GM12878 (cell line): ENCODE measurements around the gene MAGI2.

ENCODE experiments used
- EP300 ChIP-seq, 2 experiments: fragments of 150-350 bp in 1 of 2; IDR thresholded peaks; 2 replicates each; pipeline ENCODE4 v1.6.1; 2011 to 2012; ENCODE audit warnings: low read depth in 2 of 2, low read length in 2 of 2, borderline replicate concordance in 1 of 2, improper control_type of control experiment in 1 of 2, inconsistent platforms in 1 of 2; ENCODE audit not compliant: control insufficient read depth in 1 of 2
- RAD21 ChIP-seq: IDR thresholded peaks from 2 replicates; pipeline ENCODE4 v1.6.1; 2011; ENCODE audit warnings: mild to moderate bottlenecking, low read depth, low read length, moderate library complexity; ENCODE audit not compliant: insufficient read depth
- SMAD1 ChIP-seq: fragments of 450-650 bp; IDR thresholded peaks from 2 replicates; pipeline ENCODE4 v1.6.1; 2018; ENCODE audit warnings: mild to moderate bottlenecking, low read depth; ENCODE audit not compliant: partially characterized antibody
- SPI1 ChIP-seq: IDR thresholded peaks from 2 replicates; pipeline ENCODE4 v1.6.1; 2011; ENCODE audit warnings: low read depth, mild to moderate bottlenecking, low read length, moderate library complexity, borderline replicate concordance; ENCODE audit not compliant: insufficient read depth
- SUPT20H ChIP-seq: IDR thresholded peaks from 2 replicates; pipeline ENCODE4 v1.6.1; 2011; ENCODE audit warnings: low read depth, mild to moderate bottlenecking, low read length, moderate library complexity, borderline replicate concordance; ENCODE audit not compliant: control insufficient read depth
- TF ChIP-seq, protein P1 (sequence below): IDR thresholded peaks from 2 replicates; pipeline ENCODE4 v1.6.1; 2012; ENCODE audit warnings: low read depth, low read length, improper control_type of control experiment
- TF ChIP-seq, protein P2 (sequence below), 3 experiments: IDR thresholded peaks in 2 of 3; conservative IDR thresholded peaks in 1 of 3; 2 replicates each; pipeline ENCODE4 v1.5.1; 2011; ENCODE audit warnings: low read depth in 3 of 3, low read length in 3 of 3, mild to moderate bottlenecking in 3 of 3, control low read depth in 2 of 3, moderate library complexity in 2 of 3, inconsistent platforms in 1 of 3, mixed read lengths in 1 of 3; ENCODE audit not compliant: control insufficient read depth in 2 of 3, insufficient read depth in 1 of 3; ENCODE audit errors: extremely low read depth in 1 of 3
- TF ChIP-seq, protein P3 (sequence below): fragments of 450-650 bp; IDR thresholded peaks from 2 replicates; pipeline ENCODE4 v1.6.1; 2018; ENCODE audit warnings: mild to moderate bottlenecking, low read depth, moderate library complexity; ENCODE audit not compliant: partially characterized antibody
- TF ChIP-seq, protein P4 (sequence below): IDR thresholded peaks from 2 replicates; pipeline ENCODE4 v1.6.1; 2011; ENCODE audit warnings: low read depth, mild to moderate bottlenecking, low read length, moderate library complexity, borderline replicate concordance; ENCODE audit errors: extremely low read depth
- TF ChIP-seq, protein P5 (sequence below): fragments of 450-650 bp; IDR thresholded peaks from 2 replicates; pipeline ENCODE4 v1.6.1; 2018; ENCODE audit warnings: borderline replicate concordance, mild to moderate bottlenecking; ENCODE audit not compliant: partially characterized antibody

DNA sequence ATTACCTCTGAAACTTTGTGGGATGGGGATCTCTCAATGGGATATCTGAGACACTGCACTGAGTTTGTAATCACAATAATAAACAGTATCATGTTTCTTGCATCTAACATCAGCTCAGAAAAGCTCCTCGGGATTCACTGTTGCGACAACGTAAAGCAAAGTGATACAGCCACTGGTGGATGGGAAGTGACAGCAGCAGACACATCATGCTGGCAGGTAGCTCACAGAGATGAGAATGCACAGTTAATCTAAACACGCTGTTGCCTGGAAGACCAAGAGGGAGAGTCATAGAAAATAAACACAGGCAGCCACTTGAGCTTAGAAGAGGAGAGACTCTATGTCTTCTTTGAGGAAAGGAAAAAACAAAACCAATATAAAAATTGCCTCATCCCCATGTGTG lies 513.8 kb downstream of the MAGI2 start:
- TF ChIP-seq, protein P1, sequence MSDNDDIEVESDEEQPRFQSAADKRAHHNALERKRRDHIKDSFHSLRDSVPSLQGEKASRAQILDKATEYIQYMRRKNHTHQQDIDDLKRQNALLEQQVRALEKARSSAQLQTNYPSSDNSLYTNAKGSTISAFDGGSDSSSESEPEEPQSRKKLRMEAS, result no peak
- TF ChIP-seq, protein P2, sequence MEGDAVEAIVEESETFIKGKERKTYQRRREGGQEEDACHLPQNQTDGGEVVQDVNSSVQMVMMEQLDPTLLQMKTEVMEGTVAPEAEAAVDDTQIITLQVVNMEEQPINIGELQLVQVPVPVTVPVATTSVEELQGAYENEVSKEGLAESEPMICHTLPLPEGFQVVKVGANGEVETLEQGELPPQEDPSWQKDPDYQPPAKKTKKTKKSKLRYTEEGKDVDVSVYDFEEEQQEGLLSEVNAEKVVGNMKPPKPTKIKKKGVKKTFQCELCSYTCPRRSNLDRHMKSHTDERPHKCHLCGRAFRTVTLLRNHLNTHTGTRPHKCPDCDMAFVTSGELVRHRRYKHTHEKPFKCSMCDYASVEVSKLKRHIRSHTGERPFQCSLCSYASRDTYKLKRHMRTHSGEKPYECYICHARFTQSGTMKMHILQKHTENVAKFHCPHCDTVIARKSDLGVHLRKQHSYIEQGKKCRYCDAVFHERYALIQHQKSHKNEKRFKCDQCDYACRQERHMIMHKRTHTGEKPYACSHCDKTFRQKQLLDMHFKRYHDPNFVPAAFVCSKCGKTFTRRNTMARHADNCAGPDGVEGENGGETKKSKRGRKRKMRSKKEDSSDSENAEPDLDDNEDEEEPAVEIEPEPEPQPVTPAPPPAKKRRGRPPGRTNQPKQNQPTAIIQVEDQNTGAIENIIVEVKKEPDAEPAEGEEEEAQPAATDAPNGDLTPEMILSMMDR (IDR thresholded peaks at IDR 0.05 in 2 of 3, conservative IDR thresholded peaks at IDR 0.05 in 1 of 3; ENCODE audit: control insufficient read depth in 2 of 3, extremely low read depth in 1 of 3, insufficient read depth in 1 of 3, low read depth in 3 of 3, low read length in 3 of 3), result no peak
- TF ChIP-seq SPI1 (no peak), RAD21 (no peak), EP300 (IDR thresholded peaks at IDR 0.05; ENCODE audit: borderline replicate concordance in 1 of 2, control insufficient read depth in 1 of 2, low read depth in 2 of 2, low read length in 2 of 2) (no peak), SMAD1 (no peak), SUPT20H (no peak)
- TF ChIP-seq, protein P3, sequence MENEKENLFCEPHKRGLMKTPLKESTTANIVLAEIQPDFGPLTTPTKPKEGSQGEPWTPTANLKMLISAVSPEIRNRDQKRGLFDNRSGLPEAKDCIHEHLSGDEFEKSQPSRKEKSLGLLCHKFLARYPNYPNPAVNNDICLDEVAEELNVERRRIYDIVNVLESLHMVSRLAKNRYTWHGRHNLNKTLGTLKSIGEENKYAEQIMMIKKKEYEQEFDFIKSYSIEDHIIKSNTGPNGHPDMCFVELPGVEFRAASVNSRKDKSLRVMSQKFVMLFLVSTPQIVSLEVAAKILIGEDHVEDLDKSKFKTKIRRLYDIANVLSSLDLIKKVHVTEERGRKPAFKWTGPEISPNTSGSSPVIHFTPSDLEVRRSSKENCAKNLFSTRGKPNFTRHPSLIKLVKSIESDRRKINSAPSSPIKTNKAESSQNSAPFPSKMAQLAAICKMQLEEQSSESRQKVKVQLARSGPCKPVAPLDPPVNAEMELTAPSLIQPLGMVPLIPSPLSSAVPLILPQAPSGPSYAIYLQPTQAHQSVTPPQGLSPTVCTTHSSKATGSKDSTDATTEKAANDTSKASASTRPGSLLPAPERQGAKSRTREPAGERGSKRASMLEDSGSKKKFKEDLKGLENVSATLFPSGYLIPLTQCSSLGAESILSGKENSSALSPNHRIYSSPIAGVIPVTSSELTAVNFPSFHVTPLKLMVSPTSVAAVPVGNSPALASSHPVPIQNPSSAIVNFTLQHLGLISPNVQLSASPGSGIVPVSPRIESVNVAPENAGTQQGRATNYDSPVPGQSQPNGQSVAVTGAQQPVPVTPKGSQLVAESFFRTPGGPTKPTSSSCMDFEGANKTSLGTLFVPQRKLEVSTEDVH, result no peak
- TF ChIP-seq, protein P4, sequence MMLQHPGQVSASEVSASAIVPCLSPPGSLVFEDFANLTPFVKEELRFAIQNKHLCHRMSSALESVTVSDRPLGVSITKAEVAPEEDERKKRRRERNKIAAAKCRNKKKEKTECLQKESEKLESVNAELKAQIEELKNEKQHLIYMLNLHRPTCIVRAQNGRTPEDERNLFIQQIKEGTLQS, result no peak
- TF ChIP-seq, protein P5, sequence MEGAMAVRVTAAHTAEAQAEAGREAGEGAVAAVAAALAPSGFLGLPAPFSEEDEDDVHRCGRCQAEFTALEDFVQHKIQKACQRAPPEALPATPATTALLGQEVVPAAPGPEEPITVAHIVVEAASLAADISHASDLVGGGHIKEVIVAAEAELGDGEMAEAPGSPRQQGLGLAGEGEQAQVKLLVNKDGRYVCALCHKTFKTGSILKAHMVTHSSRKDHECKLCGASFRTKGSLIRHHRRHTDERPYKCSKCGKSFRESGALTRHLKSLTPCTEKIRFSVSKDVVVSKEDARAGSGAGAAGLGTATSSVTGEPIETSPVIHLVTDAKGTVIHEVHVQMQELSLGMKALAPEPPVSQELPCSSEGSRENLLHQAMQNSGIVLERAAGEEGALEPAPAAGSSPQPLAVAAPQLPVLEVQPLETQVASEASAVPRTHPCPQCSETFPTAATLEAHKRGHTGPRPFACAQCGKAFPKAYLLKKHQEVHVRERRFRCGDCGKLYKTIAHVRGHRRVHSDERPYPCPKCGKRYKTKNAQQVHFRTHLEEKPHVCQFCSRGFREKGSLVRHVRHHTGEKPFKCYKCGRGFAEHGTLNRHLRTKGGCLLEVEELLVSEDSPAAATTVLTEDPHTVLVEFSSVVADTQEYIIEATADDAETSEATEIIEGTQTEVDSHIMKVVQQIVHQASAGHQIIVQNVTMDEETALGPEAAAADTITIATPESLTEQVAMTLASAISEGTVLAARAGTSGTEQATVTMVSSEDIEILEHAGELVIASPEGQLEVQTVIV, result no peak
